Kidney epithelial cell (primary cell): Measurements from ENCODE around the gene CFAP157. TPM values are rescaled to one million over a fixed set of nuclear protein-coding genes. Genes with fewer than 3 reads are reported as not detected.

ENCODE experiments used
- DNase-seq: peaks from one replicate; pipeline ENCODE4 v3.0.0-alpha.2; 2010; ENCODE audit warnings: low read depth
- H3K27me3 ChIP-seq: 2 replicates; pipeline ENCODE4 v1.6.0; 2011; ENCODE audit warnings: low read length; ENCODE audit not compliant: control insufficient read depth, insufficient read depth
- H3K36me3 ChIP-seq: 2 replicates; pipeline ENCODE4 v1.5.1; 2011; ENCODE audit warnings: low read length; ENCODE audit not compliant: control insufficient read depth, insufficient read depth
- H3K4me3 ChIP-seq: 2 replicates; pipeline ENCODE4 v1.5.1; 2011; ENCODE audit warnings: low read depth, mild to moderate bottlenecking, control low read depth, low read length
- total RNA-seq: library from RNA; depleted of rRNA; stranded (reverse); fragments of >200 nt; gene quantifications from 2 replicates; pipeline ENCODE4 v1.2.3, GENCODE V29; 2015
- TF ChIP-seq, protein P1 (sequence below): IDR thresholded peaks from 2 replicates; pipeline ENCODE4 v1.5.1; 2011; ENCODE audit warnings: mild to moderate bottlenecking, moderate library complexity, low read length, control low read depth, inconsistent platforms; ENCODE audit not compliant: insufficient read depth, poor library complexity, severe bottlenecking

Gene CFAP157
- total RNA-seq, 1 donor from 2014 or later: not detected

DNA sequence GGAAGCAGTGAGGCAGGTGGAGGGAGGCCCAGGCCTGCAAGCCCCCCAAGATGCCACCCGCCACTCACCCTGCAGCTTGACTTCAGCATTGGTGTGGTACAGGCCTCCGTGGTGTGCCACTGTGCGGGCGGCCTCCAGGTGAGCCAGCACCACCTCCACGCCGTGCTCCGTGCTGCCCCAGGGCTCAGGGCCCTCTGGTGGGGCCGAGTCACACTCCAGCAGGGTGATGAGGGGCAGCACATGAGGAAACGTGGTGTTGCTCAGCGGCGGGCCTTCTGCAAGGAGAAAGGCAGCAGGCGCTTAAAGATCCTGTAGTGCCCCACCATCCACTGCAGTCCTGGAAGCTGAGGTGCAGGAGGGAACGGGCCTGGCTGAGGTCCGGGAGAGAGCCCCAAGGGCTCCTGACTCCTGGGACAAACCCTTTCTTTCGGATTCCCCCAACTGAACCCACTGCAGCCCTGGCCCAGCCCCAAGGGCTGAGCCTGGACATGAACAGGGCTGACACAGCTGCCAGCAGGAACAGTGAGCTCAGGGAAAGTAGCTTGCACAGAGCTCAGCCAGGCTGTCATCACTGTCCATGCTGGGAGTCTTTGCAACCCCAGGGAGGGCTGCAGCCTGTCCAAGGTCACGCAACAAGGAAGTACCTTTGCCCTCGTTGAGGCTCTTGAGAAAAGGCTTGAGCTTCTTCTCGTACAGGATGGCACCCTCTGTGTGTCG is 33.0 kb downstream of the CFAP157 start:
- no peak for DNase-seq
- TF ChIP-seq, protein P1, sequence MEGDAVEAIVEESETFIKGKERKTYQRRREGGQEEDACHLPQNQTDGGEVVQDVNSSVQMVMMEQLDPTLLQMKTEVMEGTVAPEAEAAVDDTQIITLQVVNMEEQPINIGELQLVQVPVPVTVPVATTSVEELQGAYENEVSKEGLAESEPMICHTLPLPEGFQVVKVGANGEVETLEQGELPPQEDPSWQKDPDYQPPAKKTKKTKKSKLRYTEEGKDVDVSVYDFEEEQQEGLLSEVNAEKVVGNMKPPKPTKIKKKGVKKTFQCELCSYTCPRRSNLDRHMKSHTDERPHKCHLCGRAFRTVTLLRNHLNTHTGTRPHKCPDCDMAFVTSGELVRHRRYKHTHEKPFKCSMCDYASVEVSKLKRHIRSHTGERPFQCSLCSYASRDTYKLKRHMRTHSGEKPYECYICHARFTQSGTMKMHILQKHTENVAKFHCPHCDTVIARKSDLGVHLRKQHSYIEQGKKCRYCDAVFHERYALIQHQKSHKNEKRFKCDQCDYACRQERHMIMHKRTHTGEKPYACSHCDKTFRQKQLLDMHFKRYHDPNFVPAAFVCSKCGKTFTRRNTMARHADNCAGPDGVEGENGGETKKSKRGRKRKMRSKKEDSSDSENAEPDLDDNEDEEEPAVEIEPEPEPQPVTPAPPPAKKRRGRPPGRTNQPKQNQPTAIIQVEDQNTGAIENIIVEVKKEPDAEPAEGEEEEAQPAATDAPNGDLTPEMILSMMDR: no peak
- Histone ChIP-seq H3K27me3 (peaks cover 7% of the 10 kb centered on the region), H3K4me3 (no peak overlapping the region), H3K36me3 (no peaks in the 10 kb centered on the region)

DNA sequence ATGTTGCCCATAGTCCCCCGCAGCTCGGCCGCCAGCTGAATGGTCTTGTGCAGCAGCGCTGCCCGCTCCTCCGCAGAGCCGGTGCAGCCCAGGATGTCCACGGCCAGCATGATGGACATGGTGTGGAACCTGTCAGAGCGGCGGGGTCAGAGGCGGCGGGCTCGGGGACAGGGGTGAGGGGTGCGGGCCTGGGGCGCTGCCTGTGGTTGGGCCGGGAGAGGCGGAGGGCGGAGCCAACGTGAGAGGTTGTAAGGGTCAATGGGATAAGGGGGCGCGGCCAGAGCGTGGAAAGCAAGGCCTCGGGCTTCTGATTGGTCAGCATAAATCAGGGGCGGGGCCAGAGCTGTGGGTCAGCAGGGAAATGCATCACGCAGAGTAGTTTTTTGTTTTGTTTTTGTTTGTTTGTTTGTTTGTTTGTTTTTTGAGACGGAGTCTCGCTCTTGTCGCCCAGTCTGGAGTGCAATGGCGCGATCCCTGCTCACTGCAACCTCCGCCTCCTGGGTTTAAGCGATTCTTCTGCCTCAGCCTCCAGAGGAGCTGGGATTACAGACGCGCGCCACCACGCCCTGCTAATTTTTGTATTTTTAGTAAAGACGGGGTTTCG is 35.1 kb downstream of the CFAP157 start:
- TF ChIP-seq, protein P1: no peak

GRCh38 chr9:127742435-127743088 is 35.8 kb downstream of the CFAP157 start:
- DNase-seq: peak; percentile 38
- H3K36me3 ChIP-seq: no peaks in the 10 kb centered on the region
- H3K27me3 ChIP-seq: peaks cover 14% of the 10 kb centered on the region
- H3K4me3 ChIP-seq: peak overlapping the region; percentile 5
- TF ChIP-seq, protein P1: no peak

More for the DNA sequence above, 35.1 kb downstream of the CFAP157 start:
- peak overlapping the region; percentile 5 for H3K4me3 ChIP-seq
- H3K36me3 ChIP-seq: no peaks in the 10 kb centered on the region
- DNase-seq: peak; percentile 14
- peaks cover 9% of the 10 kb centered on the region for H3K27me3 ChIP-seq

DNA sequence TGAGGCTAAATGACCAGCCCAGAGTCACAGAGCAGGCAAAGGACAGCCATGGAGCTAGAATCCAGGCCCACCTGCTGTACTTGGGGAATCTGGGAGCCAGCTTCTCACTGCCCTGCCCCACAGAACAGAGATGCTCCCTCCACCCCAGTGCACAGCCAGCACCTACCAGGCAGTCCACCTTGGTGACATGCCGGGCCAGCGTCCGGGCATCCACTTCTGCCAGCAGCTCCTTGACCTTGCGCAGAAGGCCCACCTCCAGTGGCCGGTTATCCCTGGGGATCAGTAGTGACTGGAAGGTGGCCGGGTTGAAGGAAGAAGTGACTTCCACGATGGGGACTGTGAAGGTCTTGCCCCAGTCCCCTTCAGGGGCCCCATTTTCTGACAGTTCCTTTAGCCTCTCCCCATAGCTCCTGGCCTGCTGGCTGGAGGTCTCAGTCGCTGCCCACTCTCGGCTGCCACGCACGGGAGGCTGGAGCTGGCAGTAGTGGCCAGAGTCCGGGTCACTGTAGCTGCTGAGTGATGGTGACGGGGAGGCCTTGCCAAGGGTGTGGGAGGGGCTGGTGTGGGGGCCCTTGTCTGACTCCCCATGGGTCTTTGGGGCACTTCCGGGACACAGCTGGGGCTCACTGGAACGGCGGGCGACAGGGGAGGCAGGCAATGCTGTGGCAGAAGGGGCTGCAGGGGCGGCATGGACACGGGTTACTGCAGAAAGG is 37.8 kb downstream of the CFAP157 start:
- no peak for DNase-seq
- TF ChIP-seq, protein P1: no peak
- Histone ChIP-seq H3K27me3 (peaks cover 29% of the 10 kb centered on the region), H3K36me3 (no peaks in the 10 kb centered on the region), H3K4me3 (no peak overlapping the region)

GRCh38 chr9:127746959-127747569 is 40.3 kb downstream of the CFAP157 start:
- Histone ChIP-seq H3K27me3 (peaks cover 34% of the 10 kb centered on the region), H3K36me3 (no peaks in the 10 kb centered on the region), H3K4me3 (no peak overlapping the region)
- DNase-seq: no peak
- TF ChIP-seq, protein P1: no peak
